Endometrium (tissue), 2 donors: ENCODE measurements around the gene GAS2.

Source experiments
- FAIRE-seq: peaks from 2 replicates; lab custom pipeline; 2012; peaks lifted over from hg19 to GRCh38; lab: Jason Lieb, UNC
- donor health status: control.
- donor health status: control.

Gene GAS2

GRCh38 chr11:22787551-22788162, 121.2 kb downstream of the GAS2 start:
- peak; percentile 82 for FAIRE-seq

GRCh38 chr11:22792497-22792896, 126.1 kb downstream of the GAS2 start:
- no peak for FAIRE-seq

- FAIRE-seq = no peak
Measured at GRCh38 chr11:22795914-22796313, 129.5 kb downstream of the GAS2 start.

GRCh38 chr11:22797047-22797446, 130.6 kb downstream of the GAS2 start:
- FAIRE-seq = no peak

GRCh38 chr11:22798901-22799300, 132.5 kb downstream of the GAS2 start:
- no peak for FAIRE-seq

GRCh38 chr11:22800482-22800881, 134.1 kb downstream of the GAS2 start:
- no peak for FAIRE-seq

GRCh38 chr11:22802861-22803260, 136.4 kb downstream of the GAS2 start:
- no peak for FAIRE-seq

GRCh38 chr11:22807391-22807790, 141.0 kb downstream of the GAS2 start:
- FAIRE-seq = no peak

GRCh38 chr11:22807855-22808570, 141.6 kb downstream of the GAS2 start:
- FAIRE-seq = no peak

GRCh38 chr11:22808571-22809197, 142.3 kb downstream of the GAS2 start:
- FAIRE-seq = no peak

GRCh38 chr11:22809893-22810292, 143.5 kb downstream of the GAS2 start:
- FAIRE-seq = no peak

- no peak for FAIRE-seq
Measured at GRCh38 chr11:22822203-22822602, 155.8 kb downstream of the GAS2 start.

GRCh38 chr11:22828373-22828772, 162.0 kb downstream of the GAS2 start:
- no peak for FAIRE-seq

GRCh38 chr11:22829231-22830081, 163.0 kb downstream of the GAS2 start, which contains the start of gene SVIP:
Gene SVIP (minus strand): TSS chr11:22829801. CDS start chr11:22829748, 53 bp downstream.
- no peak for FAIRE-seq

GRCh38 chr11:22830082-22830414, 163.6 kb downstream of the GAS2 start:
- no peak for FAIRE-seq

GRCh38 chr11:22832315-22833015, 166.1 kb downstream of the GAS2 start:
- FAIRE-seq = no peak

- FAIRE-seq = no peak
Measured at GRCh38 chr11:22846726-22847125, 180.3 kb downstream of the GAS2 start.

- no peak for FAIRE-seq
Measured at GRCh38 chr11:22851477-22851876, 185.1 kb downstream of the GAS2 start.

- no peak for FAIRE-seq
Measured at GRCh38 chr11:22859756-22860155, 193.3 kb downstream of the GAS2 start.

GRCh38 chr11:22860241-22860640, 193.8 kb downstream of the GAS2 start, which contains the start of gene CCDC179:
Gene CCDC179 (minus strand): TSS chr11:22860474. CDS start chr11:22860421, 53 bp downstream.
- no peak for FAIRE-seq
